Fibroblast of villous mesenchyme (primary cell): Measurements from ENCODE around the gene MIA. TPM values are rescaled to one million over a fixed set of nuclear protein-coding genes. Genes with fewer than 3 reads are reported as not detected.
"Not testable (repeated sequence)": the region's sequence is repeated elsewhere in the genome, so short reads cannot be mapped to it uniquely, and the experiment has no call there.

ENCODE experiments used
- DNase-seq: peaks from one replicate; pipeline ENCODE4 v3.0.0-alpha.2; 2010; ENCODE audit warnings: low read depth
- H3K4me3 ChIP-seq: 2 replicates; pipeline ENCODE4 v1.5.1; 2011; ENCODE audit warnings: low read depth, mild to moderate bottlenecking, low read length
- CTCF ChIP-seq: IDR thresholded peaks from 2 replicates; pipeline ENCODE4 v1.5.1; 2012; ENCODE audit warnings: low read depth, mild to moderate bottlenecking, low read length; ENCODE audit not compliant: insufficient read depth
- total RNA-seq: library from RNA; depleted of rRNA; stranded (reverse); fragments of >200 nt; gene quantifications from 2 replicates; pipeline ENCODE4 v1.2.3, GENCODE V29; 2012

MIA gene
- total RNA-seq, 1 donor: not detected

- no peak for TF ChIP-seq CTCF
- DNase-seq: no peak
- no peak overlapping the region for H3K4me3 ChIP-seq
Observed at GRCh38 chr19:40758491-40758890, 16.8 kb upstream of the MIA start.

- no peak for TF ChIP-seq CTCF
- H3K4me3 ChIP-seq: no peak overlapping the region
- DNase-seq: no peak
Observed at GRCh38 chr19:40759352-40759751, 16.0 kb upstream of the MIA start.

DNA sequence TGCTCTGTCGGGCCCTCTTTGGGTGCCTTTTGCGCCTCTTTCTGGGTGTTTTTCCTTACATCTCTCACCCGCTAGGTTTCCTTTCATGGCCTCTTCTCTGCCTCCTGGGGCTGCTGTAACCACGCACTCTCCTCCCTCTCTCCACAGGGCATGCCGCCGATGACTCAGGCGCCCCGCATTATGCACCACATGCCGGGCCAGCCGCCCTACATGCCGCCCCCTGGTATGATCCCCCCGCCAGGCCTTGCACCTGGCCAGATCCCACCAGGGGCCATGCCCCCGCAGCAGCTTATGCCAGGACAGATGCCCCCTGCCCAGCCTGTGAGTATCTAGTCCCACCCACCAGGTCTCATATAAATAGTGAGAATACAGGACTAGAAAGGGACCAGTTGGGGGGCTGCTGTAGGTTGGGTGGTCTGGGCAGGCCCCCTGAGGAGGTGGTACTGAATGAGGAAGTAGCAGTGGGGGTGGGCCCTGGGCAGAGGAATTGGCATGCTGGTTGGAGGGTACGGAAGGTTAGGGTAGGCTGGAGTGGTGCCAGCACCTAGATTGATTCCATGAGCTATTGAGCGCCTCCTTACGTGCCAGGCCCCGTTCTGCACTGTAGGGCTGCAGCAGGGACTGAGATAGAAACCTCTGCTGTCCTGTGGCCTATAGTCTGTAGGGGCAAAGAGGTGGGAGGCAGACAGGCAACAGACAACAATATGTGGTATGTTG is 12.4 kb upstream of the MIA start:
- TF ChIP-seq CTCF: no peak
- no peak overlapping the region for H3K4me3 ChIP-seq
- no peak for DNase-seq

DNA sequence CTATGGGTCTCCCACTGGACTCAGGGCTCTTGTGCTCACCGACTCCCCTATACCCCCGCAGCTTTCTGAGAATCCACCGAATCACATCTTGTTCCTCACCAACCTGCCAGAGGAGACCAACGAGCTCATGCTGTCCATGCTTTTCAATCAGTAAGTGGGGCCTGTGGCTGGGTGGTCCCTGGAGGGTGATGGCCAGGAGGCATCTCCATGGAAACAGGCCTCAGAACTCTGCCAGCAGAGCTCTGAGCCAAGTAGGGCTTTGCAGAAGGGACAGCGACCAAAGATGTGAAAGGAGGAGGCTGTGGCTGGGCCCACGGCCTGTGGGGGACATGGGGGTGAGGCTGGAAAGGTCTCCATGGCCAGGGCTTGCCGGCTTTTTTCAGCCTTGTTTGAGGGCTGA is 11.8 kb upstream of the MIA start:
- no peak for TF ChIP-seq CTCF
- no peak overlapping the region for H3K4me3 ChIP-seq
- DNase-seq: no peak

GRCh38 chr19:40763963-40764362 is 11.4 kb upstream of the MIA start:
- no peak overlapping the region for H3K4me3 ChIP-seq
- no peak for DNase-seq
- TF ChIP-seq CTCF: no peak

DNA sequence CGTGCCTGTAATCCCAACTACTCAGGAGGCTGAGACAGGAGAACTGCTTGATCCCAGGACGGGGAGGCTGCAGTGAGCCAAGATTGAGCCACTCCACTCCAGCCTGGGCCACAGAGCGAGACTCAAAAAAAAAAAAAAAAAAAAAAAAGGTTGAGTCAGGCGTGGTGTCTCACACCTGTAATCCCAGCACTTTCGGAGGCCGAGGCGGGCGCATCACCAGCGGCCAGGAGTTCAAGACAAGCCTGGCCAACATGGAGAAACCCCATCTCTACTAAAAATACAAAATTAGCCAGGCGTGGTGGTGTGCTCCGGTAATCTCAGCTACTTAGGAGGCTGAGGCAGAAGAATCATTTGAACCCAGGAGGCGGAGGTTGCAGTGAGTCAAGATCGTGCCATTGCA is 8.9 kb upstream of the MIA start:
- H3K4me3 ChIP-seq, DNase-seq: not testable (repeated sequence)

DNA sequence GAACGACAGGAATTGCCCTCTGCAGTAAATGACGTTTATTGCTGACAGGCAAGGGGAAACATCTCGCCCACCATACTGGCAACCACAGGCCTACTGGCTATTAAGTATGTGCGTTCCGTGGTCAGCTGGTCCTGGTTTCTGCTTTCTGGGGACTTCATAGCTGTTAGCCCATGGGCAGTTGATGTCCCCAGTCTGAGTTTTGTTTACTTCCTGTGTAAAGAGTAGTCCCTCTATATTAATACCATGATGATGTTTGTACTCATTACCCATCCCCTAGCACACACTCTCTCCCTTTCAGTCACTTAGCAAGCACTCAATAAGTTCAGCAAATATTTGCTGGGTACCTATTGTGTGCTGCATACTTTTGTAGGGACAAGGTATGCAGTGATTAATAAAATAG is 6.5 kb upstream of the MIA start:
- no peak for TF ChIP-seq CTCF
- no peak overlapping the region for H3K4me3 ChIP-seq
- DNase-seq: no peak

DNA sequence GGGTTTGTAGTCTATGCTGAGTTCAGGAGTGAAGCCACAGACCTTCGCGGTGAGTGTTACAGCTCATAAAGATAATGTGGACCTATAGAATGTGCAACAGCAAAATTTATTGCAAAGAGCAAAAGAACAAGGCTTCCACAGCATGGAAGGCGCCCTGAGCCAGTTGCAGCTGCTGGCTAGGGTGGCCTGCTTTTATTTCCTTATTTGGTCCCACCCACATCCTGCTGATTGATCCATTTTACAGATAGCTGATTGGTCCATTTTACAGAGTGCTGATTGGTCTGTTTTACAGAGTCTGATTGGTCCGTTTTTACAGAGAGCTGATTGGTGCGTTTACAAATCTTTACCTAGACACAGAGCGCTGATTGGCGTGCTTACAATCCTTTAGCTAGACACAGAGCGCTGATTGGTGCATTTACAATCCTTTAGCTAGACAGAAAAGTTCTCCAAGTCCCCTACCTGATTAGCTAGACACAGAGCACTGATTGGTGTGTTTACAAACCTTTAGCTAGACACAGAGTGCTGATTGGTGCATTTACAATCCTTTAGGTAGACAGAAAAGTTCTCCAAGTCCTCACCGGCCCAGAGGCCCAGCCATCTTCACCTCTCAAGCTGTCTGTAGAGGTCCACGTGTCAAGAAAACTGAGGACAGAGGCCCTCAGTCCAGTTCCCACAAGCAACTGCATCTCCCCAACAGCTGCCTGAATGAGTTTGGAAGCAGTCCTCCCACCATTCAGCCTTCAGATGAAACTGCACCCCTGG is 4.0 kb upstream of the MIA start:
- not testable (repeated sequence) for H3K4me3 ChIP-seq
- DNase-seq: peak; percentile 66
